HG03432 (cell line): ENCODE results near the gene CRYBB1.

Source experiments
- ATAC-seq: cut with Tn5 transposase; IDR thresholded peaks from one replicate; pipeline ENCODE4 v1.9.1; 2021; ENCODE audit warnings: mild to moderate bottlenecking, moderate library complexity; ENCODE audit not compliant: unreplicated experiment

The CRYBB1 gene

GRCh38 chr22:26581633-26582168, 36.1 kb downstream of the CRYBB1 start:
- no peak for ATAC-seq

- ATAC-seq = no peak
Observed at GRCh38 chr22:26581026-26581425, 36.8 kb downstream of the CRYBB1 start.

- no peak for ATAC-seq
Observed at GRCh38 chr22:26580240-26580962, 37.4 kb downstream of the CRYBB1 start.

DNA sequence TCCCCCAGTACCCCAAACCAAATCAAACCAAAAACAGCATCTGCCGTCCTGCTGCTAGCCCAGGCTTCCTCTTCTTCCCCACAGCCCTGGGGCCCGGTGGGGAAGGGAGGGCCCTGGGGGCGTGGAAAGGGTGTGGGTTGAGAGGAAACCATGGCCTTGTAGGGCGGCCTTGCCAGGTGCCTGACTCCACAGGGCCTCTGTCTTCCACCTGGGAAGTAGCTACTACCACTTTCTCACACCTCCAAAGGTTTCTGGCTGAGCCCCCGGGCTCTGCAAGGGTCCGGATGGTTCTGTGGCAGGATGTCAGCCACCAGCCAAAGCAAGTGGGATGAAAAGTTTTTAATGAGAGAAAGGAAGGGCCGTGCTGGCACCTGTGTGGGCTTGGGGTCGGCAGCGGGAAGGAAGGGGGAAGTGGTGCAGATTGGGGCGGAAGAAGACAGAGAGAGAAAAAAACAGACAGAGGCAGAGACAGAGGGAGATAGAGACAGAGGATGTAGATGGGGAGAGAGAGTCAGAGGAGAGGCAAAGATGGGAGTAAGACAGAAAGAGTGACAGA, 38.4 kb downstream of the CRYBB1 start:
- peak; percentile 76 for ATAC-seq

GRCh38 chr22:26577081-26577480, 40.7 kb downstream of the CRYBB1 start:
- ATAC-seq = no peak

DNA sequence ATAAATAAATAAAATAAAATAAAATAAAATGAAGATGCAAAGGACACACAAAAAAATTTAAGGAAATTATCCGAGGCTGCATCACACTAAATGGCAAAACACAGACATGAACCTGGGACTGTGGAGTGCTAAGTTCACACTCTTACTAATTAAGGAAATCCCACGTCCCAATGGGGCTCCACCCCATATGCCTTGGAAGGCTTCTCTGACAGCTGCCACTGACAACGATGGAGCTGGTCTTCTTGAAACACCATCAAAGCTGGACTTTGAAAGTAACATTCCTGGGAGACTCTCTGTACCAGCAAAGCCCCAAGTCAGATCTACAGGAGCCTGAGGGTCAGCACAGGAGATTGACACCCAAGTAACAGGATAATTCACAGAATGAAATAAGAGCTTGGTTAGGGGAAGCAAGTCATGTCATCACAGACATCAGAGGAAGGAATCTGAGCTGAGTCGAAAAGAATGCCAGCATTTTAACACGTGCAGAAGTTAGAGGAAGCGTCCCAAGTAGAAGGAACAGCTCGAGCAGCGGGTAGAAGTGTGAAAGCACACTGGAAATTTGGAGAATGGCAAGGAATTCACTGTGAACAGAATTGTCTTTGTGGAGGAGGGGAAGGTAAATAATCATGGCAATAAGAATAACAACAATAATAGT, 41.7 kb downstream of the CRYBB1 start:
- ATAC-seq = no peak

GRCh38 chr22:26574001-26574723, 43.7 kb downstream of the CRYBB1 start:
- ATAC-seq = no peak

GRCh38 chr22:26573026-26573662, 44.7 kb downstream of the CRYBB1 start:
- ATAC-seq = no peak

DNA sequence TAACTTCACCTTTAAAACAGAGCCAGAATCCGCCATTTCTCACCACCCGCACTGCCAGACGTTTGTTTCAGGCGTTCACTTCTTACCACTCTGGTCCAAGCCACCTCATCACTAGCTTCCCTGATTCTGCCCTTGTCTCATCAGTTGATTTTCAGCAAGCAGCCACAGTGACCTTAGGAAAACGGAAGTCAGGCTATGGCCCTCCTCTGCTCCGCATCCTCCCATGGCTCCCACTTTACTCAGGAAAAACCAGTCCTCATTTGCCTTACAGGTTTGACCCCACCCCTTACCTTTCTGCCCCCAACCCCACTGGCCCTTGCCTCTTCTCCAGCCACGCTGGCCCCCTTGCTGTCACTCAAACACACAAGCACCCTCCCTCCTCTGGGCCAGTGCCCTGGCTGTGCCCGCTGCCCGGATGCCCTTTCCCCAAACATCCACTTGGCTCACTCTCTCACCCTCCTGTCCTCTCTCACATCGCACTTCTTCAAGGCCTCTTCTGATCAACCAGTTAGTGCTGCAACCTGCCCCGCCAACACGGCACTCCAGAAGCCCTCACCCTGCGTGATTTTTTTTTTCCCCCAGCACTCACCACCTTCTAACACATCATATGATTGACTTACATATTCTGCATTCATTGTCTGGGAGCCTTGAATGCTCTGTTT, 46.8 kb downstream of the CRYBB1 start:
- no peak for ATAC-seq

DNA sequence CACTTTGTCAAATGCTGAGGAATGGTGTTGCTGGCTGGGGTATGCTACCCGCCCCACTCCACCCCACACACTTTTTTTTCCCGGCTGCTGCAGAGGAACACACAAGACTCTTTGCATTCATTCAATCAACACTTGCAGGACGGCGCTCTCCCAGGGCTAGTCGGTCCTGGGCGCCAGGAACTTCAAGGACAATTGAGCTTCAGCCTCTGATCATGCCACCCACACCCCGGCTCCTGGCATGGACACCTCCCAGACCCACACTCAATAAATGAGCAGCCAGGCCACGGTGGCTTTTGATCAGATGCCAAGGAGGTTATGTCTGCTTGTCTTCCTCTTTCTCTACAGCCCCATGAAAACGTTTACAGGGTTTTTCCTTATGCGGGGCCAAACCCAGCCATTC, 47.7 kb downstream of the CRYBB1 start:
- no peak for ATAC-seq

GRCh38 chr22:26568207-26568706, 49.6 kb downstream of the CRYBB1 start:
- ATAC-seq = no peak

DNA sequence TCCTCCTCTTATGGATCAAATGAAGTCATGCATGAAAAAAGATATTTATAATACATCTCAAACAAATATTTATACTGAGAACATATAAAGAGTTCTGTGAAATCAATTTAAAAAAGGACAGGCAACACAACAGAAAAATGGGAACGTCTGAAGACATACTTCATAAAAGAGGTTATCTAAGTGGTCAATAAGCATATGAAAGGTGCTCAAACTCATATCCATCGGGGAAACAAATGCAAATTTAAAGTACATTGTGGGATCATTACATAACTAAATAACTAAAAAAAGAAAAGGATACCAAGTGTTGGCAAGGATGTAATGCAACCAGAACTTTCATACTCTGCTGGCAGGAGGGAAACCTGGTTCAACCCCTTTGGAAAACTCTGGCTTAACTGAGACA, 50.2 kb downstream of the CRYBB1 start:
- ATAC-seq = no peak

DNA sequence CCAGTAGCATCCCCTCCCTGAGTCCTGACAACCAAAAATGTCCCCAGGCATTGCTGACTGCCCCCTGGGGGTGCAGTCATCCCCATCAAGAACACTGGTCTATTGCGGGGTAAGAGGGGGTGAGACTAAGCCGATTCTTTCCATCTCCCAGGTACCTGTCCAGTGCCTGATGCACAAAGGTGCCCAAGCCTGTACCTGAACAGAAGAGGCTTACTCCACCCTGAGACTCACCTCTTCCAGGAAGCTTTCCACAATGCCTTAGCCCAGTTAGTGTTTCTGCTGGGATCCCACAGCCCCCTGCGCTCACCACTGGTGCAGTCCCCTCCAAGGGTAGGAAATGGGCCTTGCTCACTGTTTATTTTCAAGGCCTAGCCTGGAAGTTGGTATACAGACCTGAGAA, 50.8 kb downstream of the CRYBB1 start:
- no peak for ATAC-seq

DNA sequence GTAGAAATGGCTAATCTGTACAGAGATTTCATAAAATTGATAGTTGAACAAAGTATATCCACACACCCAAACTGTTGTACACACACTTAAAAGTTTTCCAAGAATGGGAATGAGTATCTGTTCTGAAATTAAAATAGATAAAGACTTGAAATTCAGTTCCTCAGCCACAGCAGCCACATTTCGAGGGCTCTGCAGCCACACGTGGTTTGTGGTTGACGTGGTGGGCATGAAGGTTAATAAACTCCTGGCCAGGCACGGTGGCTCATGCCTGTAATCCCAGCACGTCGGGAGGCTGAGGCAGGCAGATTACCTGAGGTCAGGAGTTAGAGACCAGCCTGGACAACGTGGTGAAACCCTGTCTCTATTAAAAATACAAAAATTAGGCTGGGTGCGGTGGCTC, 51.9 kb downstream of the CRYBB1 start:
- no peak for ATAC-seq

- no peak for ATAC-seq
Observed at GRCh38 chr22:26565181-26565580, 52.6 kb downstream of the CRYBB1 start.

DNA sequence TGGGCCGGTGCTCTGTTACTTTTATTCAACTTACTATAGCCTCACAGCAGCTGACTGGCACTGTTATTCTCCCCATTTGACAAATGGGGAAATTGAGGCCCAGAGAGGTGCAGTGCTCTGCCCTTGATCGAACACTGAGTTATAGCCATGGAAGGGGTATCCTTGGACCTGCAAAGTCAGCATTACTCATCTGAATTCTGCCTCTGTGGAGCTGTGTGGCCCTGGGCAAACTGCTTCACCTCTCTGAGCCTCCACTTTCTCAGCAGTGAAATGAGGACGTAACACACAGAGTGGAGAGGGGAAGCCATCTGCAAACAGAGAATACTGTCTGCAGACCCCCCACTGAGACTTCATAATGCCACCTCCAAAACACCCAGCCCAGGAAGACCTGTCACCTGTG, 53.2 kb downstream of the CRYBB1 start:
- ATAC-seq = no peak

- no peak for ATAC-seq
Observed at GRCh38 chr22:26564181-26564580, 53.6 kb downstream of the CRYBB1 start.

DNA sequence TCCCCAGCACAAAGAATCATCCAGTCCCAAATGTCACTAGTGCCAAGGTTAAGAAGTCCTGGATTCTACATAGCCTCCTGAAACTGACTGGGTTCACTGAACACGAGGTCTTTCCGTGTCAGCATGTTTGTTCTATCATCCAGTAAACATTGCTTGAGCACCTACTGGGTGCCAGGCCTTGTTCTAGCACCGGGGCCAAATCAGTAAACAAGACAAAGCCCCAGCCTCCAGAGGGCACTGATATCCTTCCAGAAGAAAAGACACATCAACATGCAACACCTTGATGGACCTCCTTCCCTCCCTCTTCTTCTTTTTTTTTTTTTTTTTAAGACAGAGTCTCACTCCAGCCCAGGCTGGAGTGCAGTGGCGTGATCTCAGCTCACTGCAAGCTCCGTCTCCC, 54.8 kb downstream of the CRYBB1 start:
- no peak for ATAC-seq

DNA sequence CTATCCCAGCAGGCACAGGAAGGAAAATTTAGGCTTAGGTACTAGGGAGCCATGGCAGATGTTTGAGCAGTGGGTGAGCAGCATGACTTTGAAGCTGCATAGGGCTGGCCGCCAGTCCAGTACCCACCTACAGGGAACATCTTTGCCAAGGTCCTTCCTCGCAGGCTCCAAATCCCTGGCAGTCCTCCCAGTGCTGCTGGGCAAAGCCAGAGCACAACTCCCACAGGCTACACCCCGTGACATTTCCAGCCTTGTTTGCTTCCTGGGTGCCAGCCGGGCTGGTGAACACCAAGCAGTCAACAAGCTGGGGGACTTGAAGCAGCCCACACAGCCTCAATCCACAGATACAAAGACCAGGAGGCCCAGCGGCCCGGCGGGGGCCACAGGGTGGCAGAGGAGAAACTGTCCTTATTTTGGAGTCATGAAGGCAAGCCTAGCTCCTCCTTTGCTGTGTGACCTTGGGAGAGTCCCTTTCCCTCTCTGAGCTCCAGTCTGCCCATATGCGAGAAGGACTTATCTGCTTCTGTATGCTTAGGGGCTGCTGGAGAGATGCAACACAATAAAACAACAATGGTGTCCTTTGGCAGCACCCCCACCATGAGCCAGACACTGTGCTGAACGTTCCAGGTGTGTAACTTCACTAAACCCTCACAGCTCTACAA, 55.9 kb downstream of the CRYBB1 start:
- no peak for ATAC-seq
